ENCODE results near the gene NYAP2. TPM values are rescaled to one million over a fixed set of nuclear protein-coding genes. Genes with fewer than 3 reads are reported as not detected.

NYAP2 gene
- total RNA-seq, 1 donor from 2014 or later = not detected

- intact Hi-C loops (cut with micrococcal nuclease) = no loop called here
Observed at GRCh38 chr2:225697936-225698335, 298.4 kb downstream of the NYAP2 start.

Data from T-helper 1 cell treated with Interleukin-12 subunit alpha and Interleukin-12 subunit beta and Interleukin-4 antibody, amounts not matched to agents 30 ng/mL and 1 ng/mL, for 36 hours (primary cell).